HG03565 (cell line): ENCODE measurements around the gene AKAP13.

ENCODE experiments used
- ATAC-seq: cut with Tn5 transposase; IDR thresholded peaks from one replicate; pipeline ENCODE4 v1.9.1; 2021; ENCODE audit warnings: mild to moderate bottlenecking, moderate library complexity; ENCODE audit not compliant: unreplicated experiment

AKAP13 gene

GRCh38 chr15:85381850-85382751, 1.7 kb downstream of the AKAP13 start:
- ATAC-seq = no peak

GRCh38 chr15:85382942-85383341, 2.5 kb downstream of the AKAP13 start:
- no peak for ATAC-seq

- ATAC-seq = no peak
Measured at GRCh38 chr15:85383470-85384148, 3.2 kb downstream of the AKAP13 start.

GRCh38 chr15:85386261-85386660, 5.9 kb downstream of the AKAP13 start:
- no peak for ATAC-seq

GRCh38 chr15:85388566-85389305, 8.3 kb downstream of the AKAP13 start:
- no peak for ATAC-seq

GRCh38 chr15:85389306-85389650, 8.9 kb downstream of the AKAP13 start:
- ATAC-seq = no peak

- ATAC-seq = no peak
Measured at GRCh38 chr15:85389772-85390171, 9.4 kb downstream of the AKAP13 start.

GRCh38 chr15:85393210-85393609, 12.8 kb downstream of the AKAP13 start:
- ATAC-seq = no peak

GRCh38 chr15:85394554-85395333, 14.3 kb downstream of the AKAP13 start:
- ATAC-seq = no peak

GRCh38 chr15:85396554-85396953, 16.2 kb downstream of the AKAP13 start:
- ATAC-seq = no peak

GRCh38 chr15:85397151-85397550, 16.7 kb downstream of the AKAP13 start:
- ATAC-seq = no peak

- no peak for ATAC-seq
Measured at GRCh38 chr15:85397926-85398325, 17.5 kb downstream of the AKAP13 start.

GRCh38 chr15:85398822-85399221, 18.4 kb downstream of the AKAP13 start:
- no peak for ATAC-seq

GRCh38 chr15:85399627-85400026, 19.2 kb downstream of the AKAP13 start:
- ATAC-seq = no peak

GRCh38 chr15:85400606-85401005, 20.2 kb downstream of the AKAP13 start:
- no peak for ATAC-seq

GRCh38 chr15:85401108-85401774, 20.8 kb downstream of the AKAP13 start:
- ATAC-seq = peak; percentile 46

GRCh38 chr15:85402195-85402881, 21.9 kb downstream of the AKAP13 start:
- ATAC-seq = no peak

- no peak for ATAC-seq
Measured at GRCh38 chr15:85403745-85404144, 23.3 kb downstream of the AKAP13 start.

GRCh38 chr15:85404176-85404917, 23.9 kb downstream of the AKAP13 start:
- ATAC-seq = no peak
